GM18499 (cell line): ENCODE results near the gene KLHL34.

ENCODE experiments used
- ATAC-seq: cut with Tn5 transposase; IDR thresholded peaks from one replicate; pipeline ENCODE4 v1.9.1; 2021; ENCODE audit warnings: moderate number of reproducible peaks; ENCODE audit not compliant: insufficient read depth, unreplicated experiment

Gene KLHL34

GRCh38 chrX:21656587-21657317 is 1.4 kb downstream of the KLHL34 start:
- no peak for ATAC-seq

GRCh38 chrX:21655901-21656586 is 2.1 kb downstream of the KLHL34 start:
- no peak for ATAC-seq

GRCh38 chrX:21645886-21646285 is 12.2 kb downstream of the KLHL34 start:
- ATAC-seq = no peak

- no peak for ATAC-seq
Observed at GRCh38 chrX:21645431-21645830, 12.7 kb downstream of the KLHL34 start.

- ATAC-seq = no peak
Observed at GRCh38 chrX:21639775-21640174, 18.4 kb downstream of the KLHL34 start.

GRCh38 chrX:21638311-21638710 is 19.8 kb downstream of the KLHL34 start:
- no peak for ATAC-seq

- ATAC-seq = no peak
Observed at GRCh38 chrX:21632027-21632426, 26.1 kb downstream of the KLHL34 start.

GRCh38 chrX:21623778-21624501 is 34.2 kb downstream of the KLHL34 start:
- ATAC-seq = no peak

GRCh38 chrX:21620234-21620633 is 37.9 kb downstream of the KLHL34 start:
- ATAC-seq = no peak

GRCh38 chrX:21616386-21616785 is 41.7 kb downstream of the KLHL34 start:
- ATAC-seq = no peak

- ATAC-seq = no peak
Observed at GRCh38 chrX:21612154-21612553, 46.0 kb downstream of the KLHL34 start.

- ATAC-seq = no peak
Observed at GRCh38 chrX:21610168-21610567, 48.0 kb downstream of the KLHL34 start.

- ATAC-seq = no peak
Observed at GRCh38 chrX:21606002-21606401, 52.1 kb downstream of the KLHL34 start.
